Stimulated activated CD8-positive, alpha-beta memory T cell treated with anti-CD3 and anti-CD28 coated beads, Interleukin-12 subunit alpha, Interleukin-12 subunit beta, amount 100 ng/mL, for 1 hour (primary cell): ENCODE measurements around the gene MXI1.
"Not testable (repeated sequence)": the region's sequence is repeated elsewhere in the genome, so short reads cannot be mapped to it uniquely, and the experiment has no call there.

Experiments used
- DNase-seq: peaks from one replicate; pipeline ENCODE4 v3.0.0-alpha.2; 2020; ENCODE audit warnings: low read depth

Gene MXI1

GRCh38 chr10:110181911-110182310 lies 25.5 kb upstream of the MXI1 start:
- DNase-seq: no peak

- DNase-seq: no peak
Observed at GRCh38 chr10:110184398-110184797, 23.0 kb upstream of the MXI1 start.

- not testable (repeated sequence) for DNase-seq
Observed at GRCh38 chr10:110185646-110186182, 21.7 kb upstream of the MXI1 start.

GRCh38 chr10:110190170-110190569 lies 17.2 kb upstream of the MXI1 start:
- no peak for DNase-seq

GRCh38 chr10:110192552-110192951 lies 14.9 kb upstream of the MXI1 start:
- no peak for DNase-seq

- no peak for DNase-seq
Observed at GRCh38 chr10:110200503-110200902, 6.9 kb upstream of the MXI1 start.

GRCh38 chr10:110201046-110201445 lies 6.4 kb upstream of the MXI1 start:
- not testable (repeated sequence) for DNase-seq

GRCh38 chr10:110203500-110204455 lies 3.6 kb upstream of the MXI1 start:
- DNase-seq: no peak

GRCh38 chr10:110205051-110205675 lies 2.2 kb upstream of the MXI1 start:
- DNase-seq: no peak

- DNase-seq: no peak
Observed at GRCh38 chr10:110207805-110208613, 604 bp downstream of the MXI1 start.

GRCh38 chr10:110208614-110209453 lies 1.4 kb downstream of the MXI1 start:
- DNase-seq: no peak

GRCh38 chr10:110209454-110209925 lies 2.1 kb downstream of the MXI1 start:
- no peak for DNase-seq

GRCh38 chr10:110209926-110210673 lies 2.7 kb downstream of the MXI1 start:
- DNase-seq: no peak

GRCh38 chr10:110210674-110211464 lies 3.5 kb downstream of the MXI1 start:
- peak; percentile 85 for DNase-seq

- no peak for DNase-seq
Observed at GRCh38 chr10:110211465-110211843, 4.0 kb downstream of the MXI1 start.

GRCh38 chr10:110212119-110213006 lies 5.0 kb downstream of the MXI1 start:
- DNase-seq: no peak

- DNase-seq: no peak
Observed at GRCh38 chr10:110214371-110214826, 7.0 kb downstream of the MXI1 start.
